GM19438 (cell line): Measurements from ENCODE around the gene CRELD2.
A peak's percentile ranks its signal among the peaks of the same experiment; 100 is the strongest.

Experiments
- ATAC-seq: cut with Tn5 transposase; IDR thresholded peaks from one replicate; pipeline ENCODE4 v1.9.1; 2021; ENCODE audit warnings: low read depth; ENCODE audit not compliant: unreplicated experiment

CRELD2 gene

GRCh38 chr22:49917974-49918910 is at the start of gene CRELD2, which contains the start of gene ALG12:
Gene CRELD2, plus strand, starts transcription at chr22:49918634. Its CDS starts 136 bp downstream, at chr22:49918770.
Gene ALG12, minus strand, starts transcription at chr22:49918438. Its CDS starts 4,673 bp downstream, at chr22:49913765.
- peak; percentile 88 for ATAC-seq

GRCh38 chr22:49869086-49869830 is 49.2 kb upstream of the CRELD2 start:
- no peak for ATAC-seq

- ATAC-seq = no peak
These were observed 48.4 kb upstream of the CRELD2 start for GRCh38 chr22:49869845-49870712.

GRCh38 chr22:49871482-49871881 is 47.0 kb upstream of the CRELD2 start:
- no peak for ATAC-seq

- no peak for ATAC-seq
These were observed 46.1 kb upstream of the CRELD2 start for GRCh38 chr22:49872347-49872746.

- no peak for ATAC-seq
These were observed 45.0 kb upstream of the CRELD2 start for GRCh38 chr22:49873228-49873940.

- ATAC-seq = no peak
These were observed 40.8 kb upstream of the CRELD2 start for GRCh38 chr22:49877642-49878041.

- no peak for ATAC-seq
These were observed 40.2 kb upstream of the CRELD2 start for GRCh38 chr22:49878206-49878605.

GRCh38 chr22:49879871-49880270 is 38.6 kb upstream of the CRELD2 start:
- ATAC-seq = no peak

GRCh38 chr22:49880281-49880680 is 38.2 kb upstream of the CRELD2 start:
- no peak for ATAC-seq

- ATAC-seq = no peak
These were observed 36.6 kb upstream of the CRELD2 start for GRCh38 chr22:49881856-49882255.

GRCh38 chr22:49882519-49883293 is 35.7 kb upstream of the CRELD2 start:
- no peak for ATAC-seq

GRCh38 chr22:49883294-49883640 is 35.2 kb upstream of the CRELD2 start:
- no peak for ATAC-seq

GRCh38 chr22:49884075-49884474 is 34.4 kb upstream of the CRELD2 start:
- no peak for ATAC-seq

- no peak for ATAC-seq
These were observed 33.8 kb upstream of the CRELD2 start for GRCh38 chr22:49884503-49885260.

- ATAC-seq = no peak
These were observed 33.2 kb upstream of the CRELD2 start for GRCh38 chr22:49885281-49885680.

- no peak for ATAC-seq
These were observed 32.6 kb upstream of the CRELD2 start for GRCh38 chr22:49885881-49886280.

- ATAC-seq = no peak
These were observed 31.9 kb upstream of the CRELD2 start for GRCh38 chr22:49886346-49887063.
